Ishikawa (cell line): ENCODE measurements around the gene CPT1B.

Source experiments
- CEBPB ChIP-seq: IDR thresholded peaks from 2 replicates; pipeline ENCODE4 v1.6.1; 2012
- CREB1 ChIP-seq: IDR thresholded peaks from 2 replicates; pipeline ENCODE4 v1.6.1; 2012; ENCODE audit warnings: low read depth
- EGR1 ChIP-seq: IDR thresholded peaks from 2 replicates; pipeline ENCODE4 v1.6.1; 2012
- EP300 ChIP-seq: IDR thresholded peaks from 2 replicates; pipeline ENCODE4 v1.6.1; 2012; ENCODE audit warnings: borderline replicate concordance
- FOXM1 ChIP-seq: IDR thresholded peaks from 2 replicates; pipeline ENCODE4 v1.6.1; 2012; ENCODE audit warnings: low read depth, borderline replicate concordance
- MAX ChIP-seq: IDR thresholded peaks from 2 replicates; pipeline ENCODE4 v1.6.1; 2012
- NFIC ChIP-seq: IDR thresholded peaks from 2 replicates; pipeline ENCODE4 v1.6.1; 2012
- RAD21 ChIP-seq: IDR thresholded peaks from 2 replicates; pipeline ENCODE4 v1.6.1; 2012; ENCODE audit warnings: low read depth
- REST ChIP-seq: IDR thresholded peaks from 2 replicates; pipeline ENCODE4 v1.6.1; 2012; ENCODE audit warnings: low read depth, mild to moderate bottlenecking
- TAF1 ChIP-seq: IDR thresholded peaks from 2 replicates; pipeline ENCODE4 v1.6.1; 2012; ENCODE audit warnings: low read depth, mild to moderate bottlenecking
- TCF12 ChIP-seq: IDR thresholded peaks from 2 replicates; pipeline ENCODE4 v1.6.1; 2012; ENCODE audit warnings: low read depth
- TEAD4 ChIP-seq: IDR thresholded peaks from 2 replicates; pipeline ENCODE4 v1.6.1; 2012
- USF1 ChIP-seq: IDR thresholded peaks from 2 replicates; pipeline ENCODE4 v1.6.1; 2012
- YY1 ChIP-seq: IDR thresholded peaks from 2 replicates; pipeline ENCODE4 v1.6.1; 2012; ENCODE audit warnings: low read depth
- ZBTB7A ChIP-seq: IDR thresholded peaks from 2 replicates; pipeline ENCODE4 v1.6.1; 2012; ENCODE audit warnings: low read depth

CPT1B gene

GRCh38 chr22:50542416-50542927 lies 35.8 kb downstream of the CPT1B start:
- TF ChIP-seq CREB1 (no peak), EGR1 (no peak), CEBPB (no peak), TEAD4 (no peak), RAD21 (no peak), EP300 (no peak), REST (no peak), USF1 (no peak), TAF1 (no peak), MAX (no peak), FOXM1 (no peak), YY1 (no peak), ZBTB7A (no peak), TCF12 (no peak), NFIC (no peak)

- no peak for TF ChIP-seq REST
- TF ChIP-seq EP300: no peak
- no peak for TF ChIP-seq CREB1
- no peak for TF ChIP-seq TCF12
- no peak for TF ChIP-seq NFIC
- no peak for TF ChIP-seq USF1
- TF ChIP-seq CEBPB: no peak
- no peak for TF ChIP-seq TEAD4
- no peak for TF ChIP-seq EGR1
Observed at GRCh38 chr22:50540381-50540780, 37.8 kb downstream of the CPT1B start.

GRCh38 chr22:50537765-50538164 lies 40.5 kb downstream of the CPT1B start:
- TF ChIP-seq FOXM1 (no peak), CREB1 (no peak), MAX (no peak), TCF12 (no peak), TEAD4 (no peak), ZBTB7A (no peak), USF1 (no peak), RAD21 (no peak)

GRCh38 chr22:50536226-50536625 lies 42.0 kb downstream of the CPT1B start:
- no peak for TF ChIP-seq YY1
- TF ChIP-seq TCF12: no peak
- no peak for TF ChIP-seq TAF1
- no peak for TF ChIP-seq TEAD4
- TF ChIP-seq EGR1: no peak
- TF ChIP-seq ZBTB7A: no peak
- no peak for TF ChIP-seq USF1
- no peak for TF ChIP-seq RAD21
- TF ChIP-seq CREB1: no peak
- no peak for TF ChIP-seq MAX
- TF ChIP-seq NFIC: no peak
- no peak for TF ChIP-seq EP300
- no peak for TF ChIP-seq FOXM1
- TF ChIP-seq CEBPB: no peak
- TF ChIP-seq REST: no peak
